Progenitor cell of endocrine pancreas (in vitro differentiated cells): ENCODE measurements around the gene PTP4A1. TPM values are rescaled to one million over a fixed set of nuclear protein-coding genes. Genes with fewer than 3 reads are reported as not detected.
"Not testable (repeated sequence)": the region's sequence is repeated elsewhere in the genome, so short reads cannot be mapped to it uniquely, and the experiment has no call there.

Experiments used
- DNase-seq: peaks from one replicate; pipeline ENCODE4 v3.0.0; 2021; ENCODE audit warnings: low spot score; ENCODE audit not compliant: unreplicated experiment
- H3K27ac Mint-ChIP-seq: 2 replicates; pipeline ENCODE4 v1.8.0; 2021; ENCODE audit warnings: mild to moderate bottlenecking, moderate library complexity, mixed read lengths
- H3K27me3 Mint-ChIP-seq: 2 replicates; pipeline ENCODE4 v1.8.0; 2021; ENCODE audit warnings: mixed read lengths
- H3K36me3 Mint-ChIP-seq: 2 replicates; pipeline ENCODE4 v1.8.0; 2022; ENCODE audit warnings: mixed read lengths; ENCODE audit not compliant: insufficient read depth
- H3K4me1 Mint-ChIP-seq: 2 replicates; pipeline ENCODE4 v1.8.0; 2021; ENCODE audit warnings: low read depth, mixed read lengths
- H3K4me3 Mint-ChIP-seq: 2 replicates; pipeline ENCODE4 v1.8.0; 2021; ENCODE audit warnings: low read depth, mild to moderate bottlenecking, moderate library complexity, mixed read lengths
- H3K9me3 Mint-ChIP-seq: 2 replicates; pipeline ENCODE4 v1.8.0; 2021; ENCODE audit warnings: low read depth, mixed read lengths
- CTCF ChIP-seq: fragments of 200-600 bp; sonication (generic); IDR thresholded peaks from one replicate; pipeline ENCODE4 v1.5.0; 2021; ENCODE audit warnings: antibody characterized with exemption, mild to moderate bottlenecking; ENCODE audit not compliant: unreplicated experiment
- long read RNA-seq: library from polyadenylated mRNA; unstranded; transcript quantifications from one replicate; pipeline ENCODE4 v2.0.0, GENCODE V29; 2020
- total RNA-seq: library from RNA; stranded (reverse); gene quantifications from 2 replicates; pipeline ENCODE4 v1.2.1, GENCODE V29; 2021

The PTP4A1 gene
- total RNA-seq: 91.3 and 95.3 TPM in 2 replicates
- long read RNA-seq, transcript PTP4A1-203 (5 exons, 2,203 nt): major isoform, 8 of 12 reads
- long read RNA-seq, partial matches to known transcripts: 0 of 12 reads
- long read RNA-seq, other reads (novel, unspliced or antisense): 4 of 12 reads

DNA sequence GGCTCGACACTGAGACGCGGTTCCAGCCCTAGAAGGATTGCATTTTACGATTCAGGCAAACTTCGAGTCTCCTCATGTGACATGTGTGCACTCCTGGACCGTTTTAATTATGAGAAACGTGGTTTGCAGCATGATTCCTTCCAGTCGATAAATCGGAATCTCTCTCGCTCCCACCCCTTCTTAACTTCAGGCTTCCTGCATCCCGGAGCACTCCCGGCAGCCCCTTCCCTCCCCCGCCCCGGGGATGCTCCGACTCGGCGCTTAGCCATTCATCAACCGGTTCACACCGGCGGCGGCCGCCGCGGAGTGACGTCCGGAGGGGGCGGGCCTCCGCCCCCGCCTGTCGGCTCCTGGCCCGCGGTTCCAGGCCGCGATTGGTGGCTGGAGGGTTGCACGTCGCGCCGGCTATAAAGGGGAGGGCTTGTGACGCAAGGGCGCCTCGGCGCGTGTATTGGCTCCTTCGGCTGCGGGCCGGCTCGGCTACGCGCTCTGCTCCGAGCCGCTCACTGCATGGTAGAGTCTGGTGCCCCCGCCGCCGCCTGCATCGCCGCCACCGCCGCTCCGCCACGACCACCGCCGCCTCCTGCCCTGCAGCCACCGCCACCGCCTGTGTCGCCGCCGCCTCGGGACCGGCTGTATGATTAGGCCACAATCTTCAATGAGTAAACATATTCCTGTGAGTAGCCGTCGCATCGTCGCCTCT is at the start of gene PTP4A1, which contains the start of gene LOC128125822:
PTP4A1 (plus strand) TSS at position 437 of the 703 bp plus-strand sequence. CDS start 4,401 bp downstream, outside the sequence.
LOC128125822 (plus strand) TSS at position 437 of the 703 bp plus-strand sequence.
- no peak for TF ChIP-seq CTCF
- Mint-ChIP-seq H3K4me1 (peaks cover 44% of the 10 kb centered on the region), H3K9me3 (no peaks in the 10 kb centered on the region), H3K36me3 (peaks cover 10% of the 10 kb centered on the region), H3K27ac (peak within 1 kb of the TSS; percentile 99), H3K4me3 (peak within 1 kb of the TSS; percentile 91), H3K27me3 (no peaks in the 10 kb centered on the region)
- peak; percentile 96 for DNase-seq

DNA sequence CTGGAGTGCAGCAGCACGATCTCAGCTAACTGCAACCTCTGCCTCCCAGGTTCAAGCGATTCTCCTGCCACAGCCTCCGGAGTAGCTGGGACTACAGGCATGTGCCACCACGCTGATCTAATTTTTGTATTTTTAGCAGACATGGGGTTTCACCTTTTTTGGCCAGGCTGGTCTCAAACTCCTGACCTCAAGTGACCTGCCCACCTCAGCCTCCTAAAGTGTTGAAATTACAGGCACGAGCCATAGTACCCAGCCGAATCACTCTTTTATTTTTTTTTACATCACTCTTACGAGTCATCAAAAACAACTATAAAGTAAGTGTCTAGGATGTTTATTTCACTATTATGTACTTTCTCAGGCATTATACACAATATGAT is 49.4 kb upstream of the PTP4A1 start:
- H3K36me3 Mint-ChIP-seq, H3K27ac Mint-ChIP-seq, H3K4me3 Mint-ChIP-seq, DNase-seq, H3K27me3 Mint-ChIP-seq, H3K9me3 Mint-ChIP-seq: not testable (repeated sequence)
- H3K4me1 Mint-ChIP-seq: peaks cover 25% of the 10 kb centered on the region

- H3K36me3 Mint-ChIP-seq: no peaks in the 10 kb centered on the region
Measured at GRCh38 chr6:63523630-63524029, 48.6 kb upstream of the PTP4A1 start.

GRCh38 chr6:63525186-63525878 is 46.9 kb upstream of the PTP4A1 start:
- Mint-ChIP-seq H3K4me1 (peaks cover 19% of the 10 kb centered on the region), H3K36me3 (no peaks in the 10 kb centered on the region), H3K4me3 (no peak overlapping the region), H3K27ac (no peak overlapping the region), H3K27me3 (no peaks in the 10 kb centered on the region), H3K9me3 (no peaks in the 10 kb centered on the region)
- no peak for DNase-seq
- no peak for TF ChIP-seq CTCF

More at GRCh38 chr6:63523630-63524029, 48.6 kb upstream of the PTP4A1 start:
- no peak overlapping the region for H3K27ac Mint-ChIP-seq
- peaks cover 22% of the 10 kb centered on the region for H3K4me1 Mint-ChIP-seq
- H3K9me3 Mint-ChIP-seq: no peaks in the 10 kb centered on the region
- DNase-seq: no peak
- no peaks in the 10 kb centered on the region for H3K27me3 Mint-ChIP-seq
- TF ChIP-seq CTCF: no peak
- no peak overlapping the region for H3K4me3 Mint-ChIP-seq

GRCh38 chr6:63526931-63527330 is 45.3 kb upstream of the PTP4A1 start:
- Mint-ChIP-seq H3K36me3 (no peaks in the 10 kb centered on the region), H3K9me3 (no peaks in the 10 kb centered on the region), H3K27me3 (no peaks in the 10 kb centered on the region), H3K4me1 (peaks cover 12% of the 10 kb centered on the region), H3K4me3 (no peak overlapping the region), H3K27ac (no peak overlapping the region)
- DNase-seq: no peak
- TF ChIP-seq CTCF: no peak
